Keratinocyte (primary cell): Measurements from ENCODE around the gene SYNGR1. TPM values are rescaled to one million over a fixed set of nuclear protein-coding genes. Genes with fewer than 3 reads are reported as not detected.

Source experiments
- DNase-seq: peaks from one replicate; pipeline ENCODE4 v3.0.0-alpha.2; 2011; ENCODE audit warnings: low read depth, missing footprints, low spot score
- FAIRE-seq: peaks from 2 replicates; lab custom pipeline; 2011; peaks lifted over from hg19 to GRCh38; lab: Jason Lieb, UNC
- H2AFZ ChIP-seq: 2 replicates; pipeline ENCODE4 v1.6.0; 2012; ENCODE audit warnings: low read length, control low read depth, inconsistent platforms; ENCODE audit not compliant: control insufficient read depth
- H3K27ac ChIP-seq: 2 replicates; pipeline ENCODE4 v1.5.1; 2011; ENCODE audit warnings: low read length; ENCODE audit not compliant: control insufficient read depth, insufficient read depth
- H3K27me3 ChIP-seq: 3 replicates; pipeline ENCODE4 v1.6.0; 2011; ENCODE audit warnings: low read length; ENCODE audit not compliant: control insufficient read depth, insufficient read depth; ENCODE audit errors: extremely low read depth
- H3K36me3 ChIP-seq, 2 experiments: 2 replicates in 1 of 2; 3 replicates in 1 of 2; pipeline ENCODE4 v1.5.1; 2011; ENCODE audit warnings: low read length in 2 of 2, mild to moderate bottlenecking in 1 of 2; ENCODE audit not compliant: control insufficient read depth in 2 of 2, insufficient read depth in 2 of 2; ENCODE audit errors: extremely low read depth in 1 of 2
- H3K4me1 ChIP-seq: 3 replicates; pipeline ENCODE4 v1.5.1; 2011; ENCODE audit warnings: low read length; ENCODE audit not compliant: control insufficient read depth, insufficient read depth; ENCODE audit errors: extremely low read depth
- H3K4me2 ChIP-seq: 3 replicates; pipeline ENCODE4 v1.6.0; 2011; ENCODE audit warnings: low read depth, low read length; ENCODE audit not compliant: control insufficient read depth, insufficient read depth; ENCODE audit errors: extremely low read depth
- H3K4me3 ChIP-seq, 3 experiments: fragments of 200-600 bp in 1 of 3; sonication (generic) in 1 of 3; 2 replicates in 2 of 3; 3 replicates in 1 of 3; pipeline ENCODE4 v1.5.1; 2011 to 2016; ENCODE audit warnings: low read length in 3 of 3, mild to moderate bottlenecking in 3 of 3, control low read depth in 2 of 3, inconsistent platforms in 1 of 3, low read depth in 1 of 3, mixed read lengths in 1 of 3, mixed run types in 1 of 3, moderate library complexity in 1 of 3; ENCODE audit not compliant: control insufficient read depth in 2 of 3, insufficient read depth in 2 of 3; ENCODE audit errors: extremely low read depth in 1 of 3
- H3K79me2 ChIP-seq: 2 replicates; pipeline ENCODE4 v1.6.0; 2012; ENCODE audit warnings: low read length; ENCODE audit not compliant: control insufficient read depth, insufficient read depth
- H3K9ac ChIP-seq: 3 replicates; pipeline ENCODE4 v1.6.0; 2011; ENCODE audit warnings: low read length; ENCODE audit not compliant: control insufficient read depth, insufficient read depth; ENCODE audit errors: extremely low read depth
- H3K9me1 ChIP-seq: 3 replicates; pipeline ENCODE4 v1.6.0; 2011; ENCODE audit warnings: low read length; ENCODE audit not compliant: control insufficient read depth, insufficient read depth; ENCODE audit errors: extremely low read depth
- H3K9me3 ChIP-seq: 2 replicates; pipeline ENCODE4 v1.5.1; 2012; ENCODE audit warnings: low read depth, low read length; ENCODE audit not compliant: control insufficient read depth
- H4K20me1 ChIP-seq: 3 replicates; pipeline ENCODE4 v1.6.0; 2011; ENCODE audit warnings: low read length; ENCODE audit not compliant: control insufficient read depth, insufficient read depth; ENCODE audit errors: extremely low read depth
- EZH2 ChIP-seq: IDR thresholded peaks from one replicate; pipeline ENCODE4 v1.6.1; 2012; ENCODE audit warnings: inconsistent platforms, mild to moderate bottlenecking, low read length, moderate library complexity
- dilution Hi-C: fragments of 300-500 bp; cut with MboI; formaldehyde crosslinking; loops from one replicate; pipeline ENCODE4 v1.7.0; 2020; ENCODE audit warnings: low sequenced_read_pairs; ENCODE audit not compliant: extremely low pct_ligation_motif_present
- polyA minus RNA-seq, 3 experiments: library from RNA; depleted of rRNA, polyadenylated mRNA; stranded (reverse); fragments of >200 nt; gene quantifications; 1 replicate in 1 of 3; 2 replicates in 1 of 3; 3 replicates in 1 of 3; pipeline ENCODE4 v1.2.3, GENCODE V29; 2011
- polyA plus RNA-seq, 5 experiments: library from polyadenylated mRNA; depleted of rRNA in 3 of 5; stranded (reverse) in 3 of 5; stranded (forward) in 1 of 5; unstranded in 1 of 5; fragments of >200 nt; gene quantifications; 1 replicate in 1 of 5; 2 replicates in 3 of 5; 3 replicates in 1 of 5; pipeline versions ENCODE4 v1.2.1 to v1.2.3, GENCODE V29; 2011 to 2012; ENCODE audit warnings: missing spikeins in 2 of 5, low read depth in 1 of 5, low replicate concordance in 1 of 5
- TF ChIP-seq, protein P1 (sequence below), 3 experiments: IDR thresholded peaks in 1 of 3; conservative IDR thresholded peaks in 1 of 3; optimal IDR thresholded peaks in 1 of 3; 2 replicates in 2 of 3; 3 replicates in 1 of 3; pipeline versions ENCODE3 to v1.5.1; 2011; ENCODE audit warnings: low read length in 3 of 3, mild to moderate bottlenecking in 3 of 3, moderate library complexity in 2 of 3, control low read depth in 1 of 3, inconsistent platforms in 1 of 3; ENCODE audit not compliant: insufficient read depth in 2 of 3; ENCODE audit errors: extremely low read depth in 1 of 3

The SYNGR1 gene, protein sequence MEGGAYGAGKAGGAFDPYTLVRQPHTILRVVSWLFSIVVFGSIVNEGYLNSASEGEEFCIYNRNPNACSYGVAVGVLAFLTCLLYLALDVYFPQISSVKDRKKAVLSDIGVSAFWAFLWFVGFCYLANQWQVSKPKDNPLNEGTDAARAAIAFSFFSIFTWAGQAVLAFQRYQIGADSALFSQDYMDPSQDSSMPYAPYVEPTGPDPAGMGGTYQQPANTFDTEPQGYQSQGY
- polyA plus RNA-seq (0.63 to 1.4 TPM (median 0.76 TPM) in 3 replicates), polyA minus RNA-seq (0.54 to 1.9 TPM (median 0.56 TPM) in 3 replicates)
- polyA plus RNA-seq (2011; ENCODE audit: low read depth): 0.67 TPM
- 1.2 and 2.7 TPM in 2 replicates for polyA plus RNA-seq (2011; cell fraction: cytosol; rRNA removed)
- polyA plus RNA-seq (2011; cell fraction: nucleus; rRNA removed): 1.5 and 2.7 TPM in 2 replicates
- 0.78 and 2.2 TPM in 2 replicates for polyA plus RNA-seq (2012; ENCODE audit: low replicate concordance)
- polyA minus RNA-seq (2011; cell fraction: cytosol; rRNA and poly(A)+ RNA removed): 1.5 TPM
- polyA minus RNA-seq (2011; cell fraction: nucleus; rRNA and poly(A)+ RNA removed): 0.62 and 1.3 TPM in 2 replicates

DNA sequence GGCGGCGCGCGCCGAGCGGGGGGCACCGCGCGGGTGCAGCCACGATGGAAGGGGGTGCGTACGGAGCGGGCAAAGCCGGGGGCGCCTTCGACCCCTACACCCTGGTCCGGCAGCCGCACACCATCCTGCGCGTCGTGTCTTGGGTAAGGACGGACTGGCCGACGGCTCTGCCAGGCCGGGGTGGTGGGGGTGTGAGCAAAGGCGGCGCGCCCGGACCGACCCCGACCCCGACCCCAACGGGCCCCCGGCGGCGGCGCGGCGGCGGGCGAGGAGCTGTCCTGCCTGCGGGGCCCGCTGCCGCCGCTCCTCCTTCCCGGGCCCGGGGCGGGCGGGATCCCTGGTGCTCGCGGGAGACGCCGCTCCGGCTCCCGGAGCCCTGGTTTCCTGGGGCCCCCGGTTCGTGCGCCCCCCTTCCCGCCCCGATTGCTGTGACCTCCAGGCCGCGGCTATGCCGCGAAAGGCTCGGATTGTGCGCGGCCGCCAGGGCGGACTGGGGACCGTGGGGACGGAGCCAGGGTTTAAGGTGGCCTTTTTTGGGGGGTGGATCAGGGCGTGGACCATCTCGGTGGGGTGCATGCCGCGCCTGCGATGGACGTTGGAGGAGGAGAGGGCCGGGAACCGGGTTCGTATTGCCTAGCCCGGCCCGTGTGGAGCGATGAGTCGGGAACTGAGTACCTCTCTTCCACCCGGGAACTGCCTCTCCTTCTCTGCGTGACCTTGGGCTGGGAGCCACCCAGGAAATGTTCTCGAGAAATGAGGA is at the start of gene SYNGR1:
TSS of gene SYNGR1 (plus strand) at position 25 of the 760 bp plus-strand sequence. CDS start at position 45, 20 bp downstream.
- FAIRE-seq: no peak
- no peaks in the 10 kb centered on the region for H3K9me1 ChIP-seq
- H3K9ac ChIP-seq: no peak within 1 kb of the TSS
- H3K9me3 ChIP-seq: no peaks in the 10 kb centered on the region
- DNase-seq: no peak
- peaks cover 4% of the 10 kb centered on the region for H4K20me1 ChIP-seq
- H3K4me3 ChIP-seq: peak within 1 kb of the TSS; percentile 34 to 51 (median 48)
- dilution Hi-C loops: no loop called here
- no peaks in the 10 kb centered on the region for H3K36me3 ChIP-seq
- peak within 1 kb of the TSS; percentile 42 for H2AFZ ChIP-seq
- H3K4me2 ChIP-seq: peak within 1 kb of the TSS; percentile 85
- TF ChIP-seq, protein P1, sequence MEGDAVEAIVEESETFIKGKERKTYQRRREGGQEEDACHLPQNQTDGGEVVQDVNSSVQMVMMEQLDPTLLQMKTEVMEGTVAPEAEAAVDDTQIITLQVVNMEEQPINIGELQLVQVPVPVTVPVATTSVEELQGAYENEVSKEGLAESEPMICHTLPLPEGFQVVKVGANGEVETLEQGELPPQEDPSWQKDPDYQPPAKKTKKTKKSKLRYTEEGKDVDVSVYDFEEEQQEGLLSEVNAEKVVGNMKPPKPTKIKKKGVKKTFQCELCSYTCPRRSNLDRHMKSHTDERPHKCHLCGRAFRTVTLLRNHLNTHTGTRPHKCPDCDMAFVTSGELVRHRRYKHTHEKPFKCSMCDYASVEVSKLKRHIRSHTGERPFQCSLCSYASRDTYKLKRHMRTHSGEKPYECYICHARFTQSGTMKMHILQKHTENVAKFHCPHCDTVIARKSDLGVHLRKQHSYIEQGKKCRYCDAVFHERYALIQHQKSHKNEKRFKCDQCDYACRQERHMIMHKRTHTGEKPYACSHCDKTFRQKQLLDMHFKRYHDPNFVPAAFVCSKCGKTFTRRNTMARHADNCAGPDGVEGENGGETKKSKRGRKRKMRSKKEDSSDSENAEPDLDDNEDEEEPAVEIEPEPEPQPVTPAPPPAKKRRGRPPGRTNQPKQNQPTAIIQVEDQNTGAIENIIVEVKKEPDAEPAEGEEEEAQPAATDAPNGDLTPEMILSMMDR (optimal IDR thresholded peaks at IDR 0.05 in 1 of 3, IDR thresholded peaks at IDR 0.05 in 1 of 3, conservative IDR thresholded peaks at IDR 0.05 in 1 of 3; ENCODE audit: extremely low read depth in 1 of 3, insufficient read depth in 2 of 3, low read length in 3 of 3): no peak
- TF ChIP-seq EZH2: peak; percentile 71
- no peaks in the 10 kb centered on the region for H3K79me2 ChIP-seq
- peaks cover 6% of the 10 kb centered on the region for H3K27me3 ChIP-seq
- H3K27ac ChIP-seq: no peak within 1 kb of the TSS
- peaks cover 25% of the 10 kb centered on the region for H3K4me1 ChIP-seq

DNA sequence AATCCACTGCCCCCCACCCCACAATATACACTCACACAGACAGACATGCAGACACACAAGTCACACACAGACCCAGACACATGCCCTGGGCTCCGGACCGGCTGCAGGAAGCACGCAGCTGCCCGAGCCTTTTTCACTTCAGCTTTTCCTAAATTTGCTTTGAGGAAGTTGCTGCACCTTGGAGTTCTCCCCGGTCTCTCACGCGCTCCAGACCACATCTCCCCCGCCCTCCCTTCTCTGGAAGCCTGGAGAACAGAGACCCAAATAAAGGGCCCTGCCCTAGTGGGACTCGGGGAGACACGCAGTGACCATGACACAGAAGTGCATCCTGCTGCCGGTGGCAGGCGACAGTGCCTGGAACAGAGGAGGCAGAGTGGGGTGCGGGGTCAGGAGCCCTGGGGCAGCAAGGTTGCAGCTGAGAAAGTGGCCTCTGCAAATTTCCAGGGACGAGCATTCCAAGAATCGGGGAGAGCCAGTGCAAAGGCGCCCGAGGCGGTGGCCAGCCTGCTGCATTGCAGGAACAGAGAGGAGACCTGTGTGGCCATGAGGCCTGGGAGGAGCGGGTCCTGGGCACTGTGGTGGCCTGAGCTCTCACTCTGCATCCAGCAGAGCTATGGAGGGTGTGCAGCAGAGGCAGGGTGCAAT is 49.5 kb upstream of the SYNGR1 start:
- FAIRE-seq: no peak
- no peak for DNase-seq

More for the DNA sequence above, 49.5 kb upstream of the SYNGR1 start:
- H3K4me3 ChIP-seq: no peak overlapping the region
- dilution Hi-C loops: no loop called here
- no peaks in the 10 kb centered on the region for H3K9me1 ChIP-seq
- H3K4me2 ChIP-seq: no peak overlapping the region
- H3K4me1 ChIP-seq: peaks cover 28% of the 10 kb centered on the region
- no peaks in the 10 kb centered on the region for H3K36me3 ChIP-seq
- H3K9me3 ChIP-seq: no peaks in the 10 kb centered on the region
- no peaks in the 10 kb centered on the region for H3K79me2 ChIP-seq
- no peaks in the 10 kb centered on the region for H4K20me1 ChIP-seq
- H3K27me3 ChIP-seq: no peaks in the 10 kb centered on the region
- H3K27ac ChIP-seq: no peak overlapping the region
- no peak overlapping the region for H2AFZ ChIP-seq
- TF ChIP-seq, protein P1 (optimal IDR thresholded peaks at IDR 0.05 in 1 of 3, IDR thresholded peaks at IDR 0.05 in 1 of 3, conservative IDR thresholded peaks at IDR 0.05 in 1 of 3; ENCODE audit: extremely low read depth in 1 of 3, insufficient read depth in 2 of 3, low read length in 3 of 3): no peak
- TF ChIP-seq EZH2: no peak
- H3K9ac ChIP-seq: no peak overlapping the region
